Gastroesophageal sphincter (tissue), 4 donors: Measurements from ENCODE around the gene GAL3ST1. TPM values are rescaled to one million over a fixed set of nuclear protein-coding genes. Genes with fewer than 3 reads are reported as not detected.

Source experiments
- ATAC-seq: fragments of 150-250 bp; one replicate; pipeline ENCODE4 v1.9.1; 2016; ENCODE audit warnings: mild to moderate bottlenecking, moderate library complexity
- H3K27ac ChIP-seq, 4 donors: fragments of 200-600 bp; sonication (generic) in 3 of 4; 1 replicate in 3 of 4; 2 replicates in 1 of 4; pipeline ENCODE4 v1.5.1; 2016 to 2019
- H3K27me3 ChIP-seq: fragments of 200-600 bp; sonication (generic); one replicate; pipeline ENCODE4 v1.5.1; 2019
- H3K36me3 ChIP-seq, 2 donors: fragments of 200-600 bp; sonication (generic); one replicate each; pipeline ENCODE4 v1.5.1; 2019; ENCODE audit warnings: control low read depth in 1 of 2
- H3K4me1 ChIP-seq, 3 donors: fragments of 200-600 bp; sonication (generic); 1 replicate in 2 of 3; 2 replicates in 1 of 3; pipeline ENCODE4 v1.5.1; 2016 to 2019; ENCODE audit warnings: control low read depth in 2 of 3
- H3K4me3 ChIP-seq, 2 donors: fragments of 200-600 bp; sonication (generic); one replicate each; pipeline ENCODE4 v1.5.1; 2019; ENCODE audit warnings: mild to moderate bottlenecking in 1 of 2, moderate library complexity in 1 of 2
- H3K9me3 ChIP-seq, 3 donors: fragments of 200-600 bp; sonication (generic); one replicate each; pipeline ENCODE4 v1.5.1; 2017 to 2019; ENCODE audit warnings: control low read depth in 2 of 3
- CTCF ChIP-seq, 4 experiments: fragments of 200-600 bp in 2 of 4; fragments of 450-650 bp in 2 of 4; sonication (generic) in 1 of 4; IDR thresholded peaks; one replicate each; pipeline ENCODE4 v1.5.1; 2017 to 2019; ENCODE audit warnings: antibody characterized with exemption in 4 of 4, mild to moderate bottlenecking in 2 of 4, moderate library complexity in 2 of 4
- EP300 ChIP-seq: sonication (generic); formaldehyde crosslinking; IDR thresholded peaks from one replicate; pipeline ENCODE4 v1.6.1; 2017; ENCODE audit warnings: antibody characterized with exemption, mild to moderate bottlenecking
- POLR2A ChIP-seq, 2 donors: fragments of 450-650 bp; IDR thresholded peaks; one replicate each; pipeline ENCODE4 v1.6.1; 2017; ENCODE audit warnings: antibody characterized with exemption in 2 of 2, mild to moderate bottlenecking in 2 of 2, moderate library complexity in 1 of 2
- POLR2AphosphoS5 ChIP-seq: sonication (generic); formaldehyde crosslinking; IDR thresholded peaks from one replicate; pipeline ENCODE4 v1.6.1; 2017; ENCODE audit warnings: antibody characterized with exemption
- WGBS, 2 donors: methylation state at CpG; one replicate each; pipeline ENCODE4 v1.1.5; 2018; ENCODE audit warnings: low coverage in 1 of 2; 5-methylcytosine and 5-hydroxymethylcytosine counted together
- total RNA-seq, 4 donors: library from RNA; depleted of rRNA; stranded (reverse); fragments of >200 nt; gene quantifications; one replicate each; pipeline ENCODE4 v1.1.0, GENCODE V29; 2016

Gene GAL3ST1
- total RNA-seq, 4 donors from 2014 or later = 0.54 to 3.0 (median 3.0) TPM

GRCh38 chr22:30566125-30566524, 8.3 kb downstream of the GAL3ST1 start:
- peaks cover 33% of the 10 kb centered on the region for H3K27me3 ChIP-seq
- no peak overlapping the region for H3K4me3 ChIP-seq
- no peaks in the 10 kb centered on the region for H3K4me1 ChIP-seq
- H3K36me3 ChIP-seq = no peaks in the 10 kb centered on the region
- WGBS, 2 donors = 46 to 57% methylated on average over 3 to 6 of the region's 7 CpGs
- no peak for ATAC-seq
- H3K27ac ChIP-seq = no peak overlapping the region
- TF ChIP-seq POLR2A (IDR thresholded peaks at IDR 0.05) (no peak), CTCF (IDR thresholded peaks at IDR 0.05) (no peak), EP300 (no peak), POLR2AphosphoS5 (no peak)
- no peaks in the 10 kb centered on the region for H3K9me3 ChIP-seq

GRCh38 chr22:30565341-30565740, 9.1 kb downstream of the GAL3ST1 start:
- H3K36me3 ChIP-seq = no peaks in the 10 kb centered on the region
- TF ChIP-seq EP300 (no peak), POLR2A (IDR thresholded peaks at IDR 0.05) (no peak), CTCF (IDR thresholded peaks at IDR 0.05) (no peak), POLR2AphosphoS5 (no peak)
- 30% methylated on average over 2 of the region's 4 CpGs; no CpG with 5 or more reads in 1 of the 2 donors for WGBS, 2 donors
- H3K4me1 ChIP-seq = no peaks in the 10 kb centered on the region
- H3K9me3 ChIP-seq = no peaks in the 10 kb centered on the region
- no peak overlapping the region for H3K4me3 ChIP-seq
- H3K27ac ChIP-seq = no peak overlapping the region
- no peak for ATAC-seq
- peaks cover 33% of the 10 kb centered on the region for H3K27me3 ChIP-seq

- ATAC-seq = no peak
- H3K27me3 ChIP-seq = peaks cover 33% of the 10 kb centered on the region
- no peak overlapping the region for H3K27ac ChIP-seq
- H3K36me3 ChIP-seq = no peaks in the 10 kb centered on the region
- no peaks in the 10 kb centered on the region for H3K9me3 ChIP-seq
- H3K4me3 ChIP-seq = no peak overlapping the region
- 31% methylated on average over 2 of the region's 3 CpGs; no CpG with 5 or more reads in 1 of the 2 donors for whole genome bisulfite sequencing, 2 donors
- no peaks in the 10 kb centered on the region for H3K4me1 ChIP-seq
- TF ChIP-seq POLR2AphosphoS5 (no peak), CTCF (IDR thresholded peaks at IDR 0.05) (no peak), POLR2A (IDR thresholded peaks at IDR 0.05) (no peak), EP300 (no peak)
Observed at GRCh38 chr22:30564761-30565119, 9.7 kb downstream of the GAL3ST1 start.

- Histone ChIP-seq H3K9me3 (no peaks in the 10 kb centered on the region), H3K4me3 (no peak overlapping the region), H3K4me1 (no peaks in the 10 kb centered on the region), H3K36me3 (no peaks in the 10 kb centered on the region), H3K27ac (no peak overlapping the region), H3K27me3 (peaks cover 33% of the 10 kb centered on the region)
- no peak for ATAC-seq
- TF ChIP-seq CTCF (IDR thresholded peaks at IDR 0.05) (no peak), POLR2AphosphoS5 (no peak), POLR2A (IDR thresholded peaks at IDR 0.05) (no peak)
- 60 to 77% methylated on average over 2 to 5 of the region's 8 CpGs for WGBS, 2 donors
Observed at GRCh38 chr22:30564045-30564760, 10.3 kb downstream of the GAL3ST1 start.

- TF ChIP-seq CTCF (IDR thresholded peaks at IDR 0.05) (no peak), POLR2A (IDR thresholded peaks at IDR 0.05) (no peak), POLR2AphosphoS5 (no peak), EP300 (no peak)
- H3K27me3 ChIP-seq = peaks cover 21% of the 10 kb centered on the region
- H3K9me3 ChIP-seq = no peaks in the 10 kb centered on the region
- no peaks in the 10 kb centered on the region for H3K4me1 ChIP-seq
- no peak overlapping the region for H3K27ac ChIP-seq
- H3K36me3 ChIP-seq = no peaks in the 10 kb centered on the region
- no peak overlapping the region for H3K4me3 ChIP-seq
- no peak for ATAC-seq
- 60% methylated on average over 1 of the region's 6 CpGs; no CpG with 5 or more reads in 1 of the 2 donors for WGBS, 2 donors
Observed at GRCh38 chr22:30562366-30562765, 12.1 kb downstream of the GAL3ST1 start.
